Measurements from ENCODE around the gene GPR179.
A peak's percentile ranks its signal among the peaks of the same experiment; 100 is the strongest.

The GPR179 gene, protein sequence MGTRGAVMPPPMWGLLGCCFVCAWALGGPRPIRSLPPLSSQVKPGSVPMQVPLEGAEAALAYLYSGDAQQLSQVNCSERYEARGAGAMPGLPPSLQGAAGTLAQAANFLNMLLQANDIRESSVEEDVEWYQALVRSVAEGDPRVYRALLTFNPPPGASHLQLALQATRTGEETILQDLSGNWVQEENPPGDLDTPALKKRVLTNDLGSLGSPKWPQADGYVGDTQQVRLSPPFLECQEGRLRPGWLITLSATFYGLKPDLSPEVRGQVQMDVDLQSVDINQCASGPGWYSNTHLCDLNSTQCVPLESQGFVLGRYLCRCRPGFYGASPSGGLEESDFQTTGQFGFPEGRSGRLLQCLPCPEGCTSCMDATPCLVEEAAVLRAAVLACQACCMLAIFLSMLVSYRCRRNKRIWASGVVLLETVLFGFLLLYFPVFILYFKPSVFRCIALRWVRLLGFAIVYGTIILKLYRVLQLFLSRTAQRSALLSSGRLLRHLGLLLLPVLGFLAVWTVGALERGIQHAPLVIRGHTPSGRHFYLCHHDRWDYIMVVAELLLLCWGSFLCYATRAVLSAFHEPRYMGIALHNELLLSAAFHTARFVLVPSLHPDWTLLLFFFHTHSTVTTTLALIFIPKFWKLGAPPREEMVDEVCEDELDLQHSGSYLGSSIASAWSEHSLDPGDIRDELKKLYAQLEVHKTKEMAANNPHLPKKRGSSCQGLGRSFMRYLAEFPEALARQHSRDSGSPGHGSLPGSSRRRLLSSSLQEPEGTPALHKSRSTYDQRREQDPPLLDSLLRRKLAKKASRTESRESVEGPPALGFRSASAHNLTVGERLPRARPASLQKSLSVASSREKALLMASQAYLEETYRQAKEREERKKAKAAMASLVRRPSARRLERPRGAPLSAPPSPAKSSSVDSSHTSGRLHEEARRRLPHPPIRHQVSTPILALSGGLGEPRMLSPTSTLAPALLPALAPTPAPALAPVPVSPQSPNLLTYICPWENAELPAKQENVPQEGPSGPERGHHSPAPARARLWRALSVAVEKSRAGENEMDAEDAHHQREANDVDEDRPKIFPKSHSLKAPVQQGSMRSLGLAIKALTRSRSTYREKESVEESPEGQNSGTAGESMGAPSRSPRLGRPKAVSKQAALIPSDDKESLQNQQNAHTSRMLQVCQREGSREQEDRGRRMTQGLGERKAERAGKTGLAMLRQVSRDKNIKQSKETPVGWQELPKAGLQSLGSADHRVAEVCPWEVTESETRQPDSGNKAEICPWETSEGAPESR (N-terminal part only)

GRCh38 chr17:38343608-38344419 lies at the start of gene GPR179:
TSS of gene GPR179 (minus strand) at chr17:38343956. CDS start at chr17:38343789, 167 bp downstream.
- DNase-seq (ENCODE audit: low spot score) = no peak

GRCh38 chr17:38379448-38379847 lies 35.7 kb upstream of the GPR179 start:
- no peak for DNase-seq (ENCODE audit: low spot score)

DNA sequence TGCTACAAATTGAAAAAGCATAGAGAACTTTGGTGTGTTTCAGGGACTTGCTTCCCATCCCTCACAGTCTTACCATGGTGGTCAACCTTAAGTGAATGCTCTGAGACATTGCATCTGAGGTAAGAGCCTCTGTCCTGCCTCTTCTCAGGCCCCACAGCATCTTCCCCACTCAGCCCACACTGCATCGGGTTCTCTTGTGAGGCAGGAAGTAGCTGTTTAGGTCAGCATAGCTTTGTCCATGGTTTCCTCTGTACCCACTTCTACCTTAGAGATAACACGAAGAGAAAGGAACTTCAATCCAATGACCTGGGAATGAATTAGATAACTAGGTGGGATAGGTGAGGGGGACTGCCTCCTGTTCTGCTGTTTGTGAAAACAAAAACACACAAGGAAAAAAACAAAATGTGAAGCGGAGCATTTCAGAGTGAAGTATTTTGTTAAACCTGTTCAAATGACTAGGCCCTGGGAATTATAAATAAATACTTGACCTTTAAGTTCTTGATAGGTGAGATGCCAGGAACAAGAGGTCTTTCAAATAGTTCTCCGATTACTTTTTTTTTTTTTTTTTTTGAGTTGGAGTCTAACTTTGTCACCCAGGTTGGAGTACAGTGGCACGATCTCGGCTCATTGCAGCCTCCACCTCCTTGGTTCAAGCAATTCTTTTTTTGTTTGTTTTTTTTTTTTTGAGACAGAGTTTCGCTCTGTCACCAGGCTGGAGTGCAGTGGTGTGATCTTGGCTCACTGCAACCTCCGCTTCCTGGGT lies 25.5 kb upstream of the GPR179 start:
- DNase-seq (ENCODE audit: low spot score) = no peak

- DNase-seq (ENCODE audit: low spot score) = no peak
These were observed 21.0 kb upstream of the GPR179 start for GRCh38 chr17:38364741-38365140.

GRCh38 chr17:38363016-38363415 lies 19.3 kb upstream of the GPR179 start:
- no peak for DNase-seq (ENCODE audit: low spot score)

DNA sequence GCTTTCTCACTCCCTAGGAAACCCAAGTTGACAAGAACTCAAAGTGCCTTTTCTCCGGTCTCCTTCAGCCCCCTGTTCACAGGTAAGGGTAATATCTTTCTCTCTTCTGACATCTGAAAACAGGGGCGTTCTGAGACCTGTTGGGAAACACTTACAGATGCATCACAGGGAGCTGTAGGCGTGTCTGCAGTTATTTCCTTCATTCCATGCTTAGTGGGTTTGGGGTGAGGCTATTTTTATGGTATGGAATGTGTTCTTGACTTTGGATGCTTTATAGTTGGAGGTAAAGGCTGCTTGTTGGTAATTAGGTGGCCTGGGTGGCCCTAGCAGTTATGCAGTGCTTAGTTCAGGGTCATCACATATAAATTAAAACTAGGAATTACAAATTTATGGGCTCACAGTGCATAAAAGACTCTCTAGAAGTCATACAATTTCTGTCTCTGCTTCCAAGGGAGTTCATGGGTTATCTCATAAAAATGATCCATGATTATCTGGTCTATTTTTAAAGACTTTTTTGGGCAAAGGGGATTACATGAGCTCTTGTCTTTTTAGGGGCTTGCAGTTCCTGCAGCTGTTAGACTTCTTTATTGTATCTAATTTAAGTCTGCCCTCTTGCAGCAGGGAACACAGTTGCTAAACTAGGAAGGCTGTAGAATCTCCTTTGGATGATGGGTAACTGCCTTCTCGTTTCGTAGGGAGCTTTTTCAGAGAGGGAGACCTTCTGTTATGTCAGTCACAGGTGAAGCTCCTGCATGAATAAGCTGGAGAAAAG lies 18.1 kb upstream of the GPR179 start:
- no peak for DNase-seq (ENCODE audit: low spot score)

GRCh38 chr17:38358586-38359513 lies 15.1 kb upstream of the GPR179 start:
- no peak for DNase-seq (ENCODE audit: low spot score)

GRCh38 chr17:38357486-38358123 lies 13.8 kb upstream of the GPR179 start:
- no peak for DNase-seq (ENCODE audit: low spot score)

DNA sequence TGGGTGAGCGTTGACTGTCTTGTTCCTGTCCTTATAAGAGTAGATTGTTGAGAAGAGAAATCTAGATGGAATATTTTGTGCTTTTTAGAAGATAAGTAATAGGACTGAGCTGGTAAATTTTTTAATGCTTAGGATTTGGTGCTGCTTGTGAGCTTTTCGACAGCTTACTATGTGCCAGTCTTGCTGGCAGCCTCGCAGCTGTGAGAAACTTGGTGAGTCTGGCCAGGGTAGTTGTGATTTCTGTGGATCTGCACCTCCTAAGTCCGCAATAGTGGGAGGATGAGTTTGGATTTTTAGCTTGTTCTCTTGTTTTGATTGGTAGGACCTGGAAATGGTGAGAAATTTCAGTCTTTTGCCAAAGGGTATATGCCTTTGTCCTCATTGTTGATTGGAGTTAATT lies 11.5 kb upstream of the GPR179 start:
- DNase-seq (ENCODE audit: low spot score) = no peak

- DNase-seq (ENCODE audit: low spot score) = no peak
These were observed 10.7 kb upstream of the GPR179 start for GRCh38 chr17:38354466-38354865.

DNA sequence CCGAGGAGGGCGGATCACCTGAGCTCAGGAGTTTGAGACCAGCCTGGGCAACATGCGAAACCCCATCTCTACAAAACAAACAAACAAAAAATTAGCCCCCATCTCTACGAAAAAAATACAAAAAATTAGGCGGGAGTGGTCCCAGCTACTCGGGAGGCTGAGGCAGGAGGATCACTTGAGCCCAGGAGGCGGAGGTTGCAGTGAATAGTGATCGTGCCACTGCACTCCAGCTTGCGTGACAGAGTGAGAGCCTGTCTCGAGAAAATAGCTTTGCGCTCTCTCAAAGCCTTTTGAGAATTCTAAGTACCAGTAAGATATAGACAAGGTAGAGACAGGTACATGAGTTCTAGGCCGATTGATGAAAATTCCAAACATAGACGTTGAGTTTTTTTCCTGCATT lies 9.9 kb upstream of the GPR179 start:
- no peak for DNase-seq (ENCODE audit: low spot score)

- DNase-seq (ENCODE audit: low spot score) = no peak
These were observed 9.4 kb upstream of the GPR179 start for GRCh38 chr17:38353086-38353604.

DNA sequence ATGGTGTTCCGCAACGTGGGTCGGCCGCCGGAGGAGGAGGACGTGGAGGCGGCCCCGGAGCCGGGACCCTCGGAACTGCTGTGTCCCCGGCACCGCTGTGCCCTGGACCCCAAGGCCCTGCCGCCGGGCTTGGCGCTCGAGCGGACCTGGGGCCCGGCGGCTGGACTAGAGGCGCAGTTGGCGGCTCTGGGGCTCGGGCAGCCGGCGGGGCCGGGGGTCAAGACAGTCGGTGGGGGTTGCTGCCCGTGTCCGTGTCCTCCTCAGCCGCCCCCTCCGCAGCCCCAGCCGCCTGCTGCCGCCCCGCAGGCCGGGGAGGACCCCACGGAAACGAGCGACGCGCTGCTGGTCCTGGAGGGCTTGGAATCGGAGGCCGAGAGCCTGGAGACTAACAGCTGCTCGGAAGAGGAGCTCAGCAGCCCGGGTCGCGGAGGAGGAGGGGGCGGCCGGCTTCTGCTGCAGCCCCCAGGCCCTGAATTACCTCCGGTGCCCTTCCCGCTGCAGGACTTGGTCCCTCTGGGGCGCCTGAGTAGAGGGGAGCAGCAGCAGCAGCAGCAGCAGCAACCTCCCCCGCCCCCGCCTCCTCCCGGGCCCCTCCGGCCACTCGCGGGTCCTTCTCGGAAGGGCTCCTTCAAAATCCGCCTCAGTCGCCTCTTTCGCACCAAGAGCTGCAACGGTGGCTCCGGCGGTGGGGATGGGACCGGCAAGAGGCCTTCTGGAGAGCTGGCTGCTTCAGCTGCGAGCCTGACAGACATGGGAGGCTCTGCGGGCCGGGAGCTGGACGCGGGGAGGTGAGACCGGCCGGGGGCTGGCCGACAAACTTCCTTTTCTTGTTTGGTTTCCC lies 8.7 kb upstream of the GPR179 start:
- peak; percentile 44 for DNase-seq (ENCODE audit: low spot score)

- DNase-seq (ENCODE audit: low spot score) = peak; percentile 88
These were observed 7.9 kb upstream of the GPR179 start, which contains the start of gene SOCS7 for GRCh38 chr17:38351412-38352222. TSS of gene SOCS7 (plus strand) at chr17:38351844. CDS start at chr17:38352053, 209 bp downstream.

GRCh38 chr17:38350035-38350434 lies 6.3 kb upstream of the GPR179 start:
- DNase-seq (ENCODE audit: low spot score) = no peak
